HCT116 (cell line): ENCODE data around the gene C2CD4B. TPM values are rescaled to one million over a fixed set of nuclear protein-coding genes. Genes with fewer than 3 reads are reported as not detected.
A peak's percentile ranks its signal among the peaks of the same experiment; 100 is the strongest.

ENCODE experiments used
- ATAC-seq: fragments of 200-7000 bp; cut with Tn5 transposase; 2 replicates; pipeline ENCODE4 v1.9.1; 2020; ENCODE audit warnings: mild to moderate bottlenecking, moderate library complexity
- BruUV-seq: library from RNA; stranded (reverse); fragments of 400-500 nt; replicated peaks from 2 replicates; lab custom pipeline; 2021; lab: Mats Ljungman, UMichigan
- CTCF ChIA-PET: fragments of 300-600 bp; sonication (Branson Sonifier 250); formaldehyde crosslinking; loops from one replicate; lab custom pipeline; 2021; ENCODE audit warnings: antibody characterized with exemption; lab: Charles Lee
- POLR2A ChIA-PET: fragments of 300-600, 350-600 bp; sonication (Branson Sonifier 250); formaldehyde crosslinking; loops from one replicate; lab custom pipeline; 2021; ENCODE audit warnings: antibody characterized with exemption; lab: Charles Lee
- RAD21 ChIA-PET, 2 experiments: fragments of 300-600 bp; sonication (Branson Sonifier 250); formaldehyde crosslinking; loops; one replicate each; lab custom pipeline; 2023; ENCODE audit warnings: low total read pairs in 2 of 2; ENCODE audit not compliant: uncharacterized antibody in 2 of 2, unreplicated experiment in 2 of 2, low non-redundant PET in 1 of 2; lab: Charles Lee
- DNase-seq: peaks from one replicate; pipeline ENCODE4 v3.0.0-alpha.2; 2010; ENCODE audit warnings: low read depth, low spot score
- H2AFZ ChIP-seq: fragments of 200-600 bp; shearing (Covaris generic), sonication (generic); 2 replicates; pipeline ENCODE4 v1.6.1; 2017; ENCODE audit warnings: low read depth, mixed run types, mixed read lengths, antibody characterized with exemption, low read length; ENCODE audit not compliant: poor library complexity, severe bottlenecking
- H3K27ac ChIP-seq: 2 replicates; pipeline ENCODE4 v1.5.1; 2012; ENCODE audit warnings: low read depth, low read length
- H3K27me3 ChIP-seq: fragments of 200-600 bp; sonication (generic); 2 replicates; pipeline ENCODE4 v1.6.1; 2016; ENCODE audit warnings: mixed run types, low read length, mixed read lengths; ENCODE audit not compliant: insufficient read depth
- H3K36me3 ChIP-seq, 2 experiments: fragments of 200-500 bp in 1 of 2; fragments of 200-600 bp in 1 of 2; sonication (Bioruptor generic) in 1 of 2; sonication (generic) in 1 of 2; 2 replicates each; pipeline versions ENCODE4 v1.5.1 to v1.6.1; 2014 to 2016; ENCODE audit warnings: low read length in 2 of 2, inconsistent platforms in 1 of 2, mixed read lengths in 1 of 2, mixed run types in 1 of 2; ENCODE audit not compliant: insufficient read depth in 2 of 2, control insufficient read depth in 1 of 2
- H3K4me1 ChIP-seq, 2 experiments: fragments of 200-600 bp in 1 of 2; sonication (generic) in 1 of 2; 2 replicates each; pipeline versions ENCODE4 v1.5.1 to v1.6.1; 2012 to 2017; ENCODE audit warnings: low read length in 2 of 2, inconsistent platforms in 1 of 2, mild to moderate bottlenecking in 1 of 2, mixed read lengths in 1 of 2, mixed run types in 1 of 2, moderate library complexity in 1 of 2; ENCODE audit not compliant: insufficient read depth in 2 of 2, control insufficient read depth in 1 of 2
- H3K4me2 ChIP-seq: fragments of 200-600 bp; sonication (generic); 2 replicates; pipeline ENCODE4 v1.6.1; 2017; ENCODE audit warnings: mixed run types, low read length, mixed read lengths
- H3K4me3 ChIP-seq, 2 experiments: fragments of 200-600 bp in 1 of 2; sonication (generic) in 1 of 2; replicated peaks in 1 of 2; 2 replicates each; pipeline ENCODE4 v1.5.1; 2011 to 2016; ENCODE audit warnings: low read length in 2 of 2, control low read depth in 1 of 2, low read depth in 1 of 2, mild to moderate bottlenecking in 1 of 2, mixed read lengths in 1 of 2, mixed run types in 1 of 2
- H3K79me2 ChIP-seq: fragments of 200-600 bp; sonication (generic); 2 replicates; pipeline ENCODE4 v1.6.1; 2017; ENCODE audit warnings: mild to moderate bottlenecking, mixed run types, low read length, moderate library complexity, mixed read lengths; ENCODE audit not compliant: insufficient read depth
- H3K9ac ChIP-seq: fragments of 200-600 bp; sonication (generic); 2 replicates; pipeline ENCODE4 v1.6.1; 2016; ENCODE audit warnings: low read length, mixed read lengths
- H3K9me2 ChIP-seq: fragments of 200-600 bp; sonication (generic), shearing (Covaris generic); 2 replicates; pipeline ENCODE4 v1.6.1; 2017; ENCODE audit warnings: mixed run types, mild to moderate bottlenecking, moderate library complexity; ENCODE audit not compliant: insufficient read depth
- H3K9me3 ChIP-seq, 2 experiments: fragments of 200-500 bp in 1 of 2; fragments of 200-600 bp in 1 of 2; sonication (Bioruptor generic) in 1 of 2; sonication (generic) in 1 of 2; 2 replicates each; pipeline ENCODE4 v1.6.1; 2014 to 2017; ENCODE audit warnings: low read length in 2 of 2, mixed read lengths in 2 of 2, inconsistent platforms in 1 of 2, low read depth in 1 of 2, mild to moderate bottlenecking in 1 of 2, mixed run types in 1 of 2, moderate library complexity in 1 of 2; ENCODE audit not compliant: control insufficient read depth in 1 of 2, insufficient read depth in 1 of 2
- H4K20me1 ChIP-seq: fragments of 200-600 bp; sonication (generic), shearing (Covaris generic); 2 replicates; pipeline ENCODE4 v1.6.1; 2017; ENCODE audit warnings: mixed run types, mild to moderate bottlenecking, moderate library complexity; ENCODE audit not compliant: insufficient read depth
- CBX3 ChIP-seq: IDR thresholded peaks from 2 replicates; pipeline ENCODE4 v1.6.1; 2012; ENCODE audit warnings: low read depth
- CEBPB ChIP-seq: IDR thresholded peaks from 2 replicates; pipeline ENCODE4 v1.6.1; 2012; ENCODE audit warnings: low read depth
- EGR1 ChIP-seq: IDR thresholded peaks from 2 replicates; pipeline ENCODE4 v1.6.1; 2012; ENCODE audit warnings: low read depth
- EZH2 ChIP-seq: fragments of 200-600 bp; sonication (generic); IDR thresholded peaks from 2 replicates; pipeline ENCODE4 v1.6.1; 2017; ENCODE audit warnings: antibody characterized with exemption, mixed run types
- JUND ChIP-seq: IDR thresholded peaks from 2 replicates; pipeline ENCODE4 v1.6.1; 2012
- POLR2A ChIP-seq: IDR thresholded peaks from 2 replicates; pipeline ENCODE4 v1.7.0; 2011; ENCODE audit warnings: borderline replicate concordance; ENCODE audit not compliant: insufficient read depth, insufficient read length; ENCODE audit errors: extremely low read depth
- RAD21 ChIP-seq: IDR thresholded peaks from 2 replicates; pipeline ENCODE4 v1.6.1; 2012; ENCODE audit warnings: low read depth, mild to moderate bottlenecking
- REST ChIP-seq: IDR thresholded peaks from 2 replicates; pipeline ENCODE4 v1.6.1; 2012; ENCODE audit warnings: low read depth
- SP1 ChIP-seq: IDR thresholded peaks from 2 replicates; pipeline ENCODE4 v1.6.1; 2012; ENCODE audit warnings: low read depth
- SRF ChIP-seq: IDR thresholded peaks from 2 replicates; pipeline ENCODE4 v1.6.1; 2012; ENCODE audit warnings: low read depth
- TCF7L2 ChIP-seq: IDR thresholded peaks from 2 replicates; pipeline ENCODE4 v1.7.0; 2011; ENCODE audit warnings: borderline replicate concordance, inconsistent platforms; ENCODE audit not compliant: insufficient read depth, insufficient read length; ENCODE audit errors: extremely low read depth
- ZBTB33 ChIP-seq: IDR thresholded peaks from 2 replicates; pipeline ENCODE4 v1.6.1; 2011; ENCODE audit warnings: mild to moderate bottlenecking, low read length, moderate library complexity; ENCODE audit not compliant: insufficient replicate concordance; ENCODE audit errors: extremely low read depth
- ZFX ChIP-seq: fragments of 450-650 bp; IDR thresholded peaks from 2 replicates; pipeline ENCODE4 v1.6.1; 2017
- ZNF274 ChIP-seq: fragments of 200-500 bp; sonication (Bioruptor generic); IDR thresholded peaks from 2 replicates; pipeline ENCODE4 v1.6.1; 2014; ENCODE audit warnings: mild to moderate bottlenecking, low read depth, low read length, inconsistent platforms
- intact Hi-C: fragments of 100-400 bp; cut with micrococcal nuclease; formaldehyde crosslinking; loops from 2 replicates; pipeline ENCODE4 v1.10.0; 2022
- total RNA-seq: library from RNA; stranded (reverse); gene quantifications from one replicate; pipeline ENCODE4 v1.2.1, GENCODE V29; 2021; ENCODE audit not compliant: unreplicated experiment

Gene C2CD4B
- total RNA-seq, 1 experiment from 2014 or later: not detected

- no peak for TF ChIP-seq CEBPB
Observed at GRCh38 chr15:62120776-62121175, 44.3 kb downstream of the C2CD4B start (continued).

GRCh38 chr15:62119874-62120273 lies 45.2 kb downstream of the C2CD4B start:
- no peak overlapping the region for H3K4me2 ChIP-seq
- no peaks in the 10 kb centered on the region for H3K27me3 ChIP-seq
- CTCF ChIA-PET: no interaction called here
- DNase-seq (no peak), ATAC-seq (no peak)
- no peak overlapping the region for H3K9ac ChIP-seq
- H3K4me1 ChIP-seq: peaks cover 0 to 8% of the 10 kb centered on the region in 2 experiments; a peak in 2 of 4 replicates
- BruUV-seq: no TSS peak
- H3K27ac ChIP-seq: no peak overlapping the region
- H3K36me3 ChIP-seq: no peaks in the 10 kb centered on the region
- no peak overlapping the region for H3K4me3 ChIP-seq
- RAD21 ChIA-PET: no interaction called here
- no peaks in the 10 kb centered on the region for H3K9me2 ChIP-seq
- H4K20me1 ChIP-seq: no peaks in the 10 kb centered on the region
- intact Hi-C loops: no loop called here
- POLR2A ChIA-PET: no interaction called here
- no peaks in the 10 kb centered on the region for H3K9me3 ChIP-seq
- H2AFZ ChIP-seq: no peak overlapping the region
- no peaks in the 10 kb centered on the region for H3K79me2 ChIP-seq
- TF ChIP-seq ZFX (no peak), EZH2 (no peak), TCF7L2 (no peak)

- H3K27ac ChIP-seq: no peak overlapping the region
- no peak overlapping the region for H3K4me3 ChIP-seq
- intact Hi-C loops: no loop called here
- TF ChIP-seq RAD21: no peak
- no peak for TF ChIP-seq POLR2A
- TF ChIP-seq EGR1: no peak
- no peak for TF ChIP-seq ZNF274
- no peak for TF ChIP-seq SRF
- TF ChIP-seq CEBPB: peak; percentile 94
- peak; percentile 44 for TF ChIP-seq SP1
- TF ChIP-seq JUND: no peak; the same call in 1 of the 2 replicates
- 0 out of 2 replicates have a peak, but pooled peaks have one; percentile 25 for TF ChIP-seq CBX3
- no peak for TF ChIP-seq ZBTB33
- TF ChIP-seq REST: no peak
Observed at GRCh38 chr15:62119227-62119864, 45.7 kb downstream of the C2CD4B start.

More at GRCh38 chr15:62119227-62119864, 45.7 kb downstream of the C2CD4B start:
- Histone ChIP-seq H3K9ac (no peak overlapping the region), H3K27me3 (no peaks in the 10 kb centered on the region), H3K9me3 (no peaks in the 10 kb centered on the region), H3K4me2 (peak overlapping the region; percentile 26), H3K79me2 (no peaks in the 10 kb centered on the region), H3K4me1 (peaks cover 0 to 8% of the 10 kb centered on the region in 2 experiments; a peak in 2 of 4 replicates), H4K20me1 (no peaks in the 10 kb centered on the region), H3K36me3 (no peaks in the 10 kb centered on the region), H2AFZ (no peak overlapping the region), H3K9me2 (no peaks in the 10 kb centered on the region)
- BruUV-seq: no TSS peak
- DNase-seq (peak; percentile 44), ATAC-seq (peak; percentile 47)
- ChIA-PET RAD21 (no interaction called here), POLR2A (no interaction called here), CTCF (interaction anchor here (1.3 kb wide), 1 partner anchor 285 kb away, joined by 5 read pairs; no protein-coding TSS in a partner anchor)
